Measurements from ENCODE around the gene SCIN. TPM values are rescaled to one million over a fixed set of nuclear protein-coding genes. Genes with fewer than 3 reads are reported as not detected.

Gene SCIN
- total RNA-seq, 2 experiments from 2014 or later, result not detected

GRCh38 chr7:12646139-12646538, 75.6 kb downstream of the SCIN start:
- ChIA-PET POLR2A (no interaction called here), CTCF (no interaction called here)
- Mint-ChIP-seq H3K9me3 (no peaks in the 10 kb centered on the region), H3K36me3 (ENCODE audit: low read depth) (no peaks in the 10 kb centered on the region), H3K4me1 (ENCODE audit: low read depth) (no peaks in the 10 kb centered on the region), H3K27ac (no peak overlapping the region), H3K27me3 (no peaks in the 10 kb centered on the region), H3K4me3 (no peak overlapping the region)
- no peak for ATAC-seq
- no peak for DNase-seq
- no peak for TF ChIP-seq CTCF (IDR thresholded peaks at IDR 0.05)
- intact Hi-C loops (cut with micrococcal nuclease), result no loop called here

GRCh38 chr7:12647364-12648219, 77.1 kb downstream of the SCIN start:
- Mint-ChIP-seq H3K4me3 (no peak overlapping the region), H3K9me3 (no peaks in the 10 kb centered on the region), H3K27ac (no peak overlapping the region), H3K4me1 (ENCODE audit: low read depth) (no peaks in the 10 kb centered on the region), H3K36me3 (ENCODE audit: low read depth) (no peaks in the 10 kb centered on the region), H3K27me3 (no peaks in the 10 kb centered on the region)
- intact Hi-C loops (cut with micrococcal nuclease), result no loop called here
- no peak for DNase-seq
- ATAC-seq, result no peak
- POLR2A ChIA-PET, result no interaction called here
- CTCF ChIA-PET, result interaction anchor here (0.5 to 1.2 kb wide), 3 partner anchors 9 to 244 kb away, joined by 3 read pairs; no protein-coding TSS in a partner anchor
- TF ChIP-seq CTCF (IDR thresholded peaks at IDR 0.05), result no peak

GRCh38 chr7:12648704-12649261, 78.3 kb downstream of the SCIN start:
- TF ChIP-seq CTCF (IDR thresholded peaks at IDR 0.05), result no peak
- intact Hi-C loops (cut with micrococcal nuclease), result no loop called here
- Mint-ChIP-seq H3K36me3 (ENCODE audit: low read depth) (no peaks in the 10 kb centered on the region), H3K4me3 (no peak overlapping the region), H3K9me3 (no peaks in the 10 kb centered on the region), H3K4me1 (ENCODE audit: low read depth) (no peaks in the 10 kb centered on the region), H3K27ac (no peak overlapping the region), H3K27me3 (no peaks in the 10 kb centered on the region)
- ChIA-PET CTCF (no interaction called here), POLR2A (no interaction called here)
- DNase-seq, result no peak
- ATAC-seq, result no peak

- ChIA-PET CTCF (interaction anchor here (1.2 kb wide), 1 partner anchor 8 kb away, joined by 3 read pairs; no protein-coding TSS in a partner anchor), POLR2A (no interaction called here)
- H3K4me1 Mint-ChIP-seq (ENCODE audit: low read depth), result no peaks in the 10 kb centered on the region
- no peak for TF ChIP-seq CTCF (IDR thresholded peaks at IDR 0.05)
- H3K4me3 Mint-ChIP-seq, result no peak overlapping the region
- no peaks in the 10 kb centered on the region for H3K9me3 Mint-ChIP-seq
- no peaks in the 10 kb centered on the region for H3K36me3 Mint-ChIP-seq (ENCODE audit: low read depth)
- intact Hi-C loops (cut with micrococcal nuclease), result no loop called here
- H3K27ac Mint-ChIP-seq, result no peak overlapping the region
- no peak for ATAC-seq
- DNase-seq, result no peak
- no peaks in the 10 kb centered on the region for H3K27me3 Mint-ChIP-seq
Measured at GRCh38 chr7:12649348-12649747, 78.8 kb downstream of the SCIN start.

- TF ChIP-seq CTCF (IDR thresholded peaks at IDR 0.05), result no peak
- CTCF ChIA-PET, result interaction anchor here (1.2 kb wide), 1 partner anchor 9 kb away, joined by 3 read pairs; no protein-coding TSS in a partner anchor
- H3K4me1 Mint-ChIP-seq (ENCODE audit: low read depth), result no peaks in the 10 kb centered on the region
Measured at GRCh38 chr7:12650080-12650479, 79.6 kb downstream of the SCIN start.

More at GRCh38 chr7:12650080-12650479, 79.6 kb downstream of the SCIN start:
- intact Hi-C loops (cut with micrococcal nuclease), result no loop called here
- Mint-ChIP-seq H3K27ac (no peak overlapping the region), H3K9me3 (no peaks in the 10 kb centered on the region), H3K27me3 (no peaks in the 10 kb centered on the region), H3K36me3 (ENCODE audit: low read depth) (no peaks in the 10 kb centered on the region), H3K4me3 (no peak overlapping the region)
- no peak for ATAC-seq
- DNase-seq, result no peak
- POLR2A ChIA-PET, result no interaction called here
